Measurements from ENCODE around the gene PPP1R12B. TPM values are rescaled to one million over a fixed set of nuclear protein-coding genes. Genes with fewer than 3 reads are reported as not detected.
A peak's percentile ranks its signal among the peaks of the same experiment; 100 is the strongest.
"Not testable (repeated sequence)": the region's sequence is repeated elsewhere in the genome, so short reads cannot be mapped to it uniquely, and the experiment has no call there.

The PPP1R12B gene
- total RNA-seq, 4 donors from 2014 or later: 747 to 1,375 (median 979) TPM

GRCh38 chr1:202381867-202382266, 33.4 kb downstream of the PPP1R12B start:
- H3K4me3 ChIP-seq, H3K9me3 ChIP-seq, H3K27me3 ChIP-seq, H3K36me3 ChIP-seq, ATAC-seq, H3K4me1 ChIP-seq, H3K27ac ChIP-seq: not testable (repeated sequence)
- 95% methylated on average over 4 of the region's 4 CpGs; no CpG with 5 or more reads in 1 of the 2 donors for WGBS, 2 donors (ENCODE audit: low coverage in 1 of 2)

DNA sequence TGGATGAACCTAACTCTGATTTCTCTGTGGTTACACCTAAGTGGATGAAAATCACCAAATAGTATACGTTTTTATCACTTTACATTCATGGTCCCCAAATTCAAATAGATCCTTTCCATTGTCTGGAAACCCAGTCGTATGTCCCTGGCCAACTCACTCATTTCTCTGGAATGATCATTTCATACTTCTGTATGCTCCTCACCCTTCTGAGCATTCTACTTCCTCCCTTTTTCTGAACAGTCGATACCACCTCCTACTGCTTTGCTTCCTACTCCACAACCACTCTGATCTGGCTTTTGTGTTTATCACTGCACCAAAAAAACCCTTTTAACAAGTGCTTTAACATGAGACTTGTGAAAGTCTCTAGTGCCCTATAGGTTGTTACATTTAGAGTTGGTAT, 47.3 kb downstream of the PPP1R12B start:
- not testable (repeated sequence) for H3K27ac ChIP-seq, ATAC-seq, H3K9me3 ChIP-seq, H3K36me3 ChIP-seq, H3K4me3 ChIP-seq, H3K27me3 ChIP-seq
- peaks cover 0 to 28% (median 0%) of the 10 kb centered on the region in 3 donors for H3K4me1 ChIP-seq
- WGBS, 2 donors (ENCODE audit: low coverage in 1 of 2): 47 to 62% methylated on average over 3 of the region's 3 CpGs

DNA sequence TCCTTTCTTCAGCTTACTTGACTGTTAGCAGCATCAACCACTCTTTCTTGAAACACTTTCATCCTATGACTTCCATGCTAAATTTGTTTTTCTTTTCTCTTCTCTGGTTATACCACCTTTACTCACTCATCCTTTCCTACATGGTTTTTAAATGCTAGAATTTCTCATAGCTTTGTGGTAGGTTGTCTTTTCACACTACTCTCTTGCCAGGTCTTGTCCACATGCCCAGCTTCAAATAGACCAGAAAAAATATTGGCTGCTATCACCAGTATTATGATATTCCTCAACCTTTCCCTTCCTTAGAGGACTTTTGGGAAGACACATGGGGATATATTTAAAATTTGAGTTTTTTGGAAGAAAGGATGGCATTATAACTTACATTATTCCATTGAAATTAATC, 48.8 kb downstream of the PPP1R12B start:
- no peak overlapping the region for H3K4me3 ChIP-seq
- no peaks in the 10 kb centered on the region for H3K9me3 ChIP-seq
- ATAC-seq: no peak
- peaks cover 0 to 28% (median 1%) of the 10 kb centered on the region in 3 donors for H3K4me1 ChIP-seq
- no peak overlapping the region for H3K27ac ChIP-seq
- no peaks in the 10 kb centered on the region for H3K36me3 ChIP-seq
- no peaks in the 10 kb centered on the region for H3K27me3 ChIP-seq
- no peak for TF ChIP-seq EP300 (IDR thresholded peaks at IDR 0.05)
- TF ChIP-seq, protein P1, sequence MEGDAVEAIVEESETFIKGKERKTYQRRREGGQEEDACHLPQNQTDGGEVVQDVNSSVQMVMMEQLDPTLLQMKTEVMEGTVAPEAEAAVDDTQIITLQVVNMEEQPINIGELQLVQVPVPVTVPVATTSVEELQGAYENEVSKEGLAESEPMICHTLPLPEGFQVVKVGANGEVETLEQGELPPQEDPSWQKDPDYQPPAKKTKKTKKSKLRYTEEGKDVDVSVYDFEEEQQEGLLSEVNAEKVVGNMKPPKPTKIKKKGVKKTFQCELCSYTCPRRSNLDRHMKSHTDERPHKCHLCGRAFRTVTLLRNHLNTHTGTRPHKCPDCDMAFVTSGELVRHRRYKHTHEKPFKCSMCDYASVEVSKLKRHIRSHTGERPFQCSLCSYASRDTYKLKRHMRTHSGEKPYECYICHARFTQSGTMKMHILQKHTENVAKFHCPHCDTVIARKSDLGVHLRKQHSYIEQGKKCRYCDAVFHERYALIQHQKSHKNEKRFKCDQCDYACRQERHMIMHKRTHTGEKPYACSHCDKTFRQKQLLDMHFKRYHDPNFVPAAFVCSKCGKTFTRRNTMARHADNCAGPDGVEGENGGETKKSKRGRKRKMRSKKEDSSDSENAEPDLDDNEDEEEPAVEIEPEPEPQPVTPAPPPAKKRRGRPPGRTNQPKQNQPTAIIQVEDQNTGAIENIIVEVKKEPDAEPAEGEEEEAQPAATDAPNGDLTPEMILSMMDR (IDR thresholded peaks at IDR 0.05): no peak
- no peak for TF ChIP-seq POLR2AphosphoS5 (IDR thresholded peaks at IDR 0.05)
- TF ChIP-seq POLR2A (IDR thresholded peaks at IDR 0.05): no peak

DNA sequence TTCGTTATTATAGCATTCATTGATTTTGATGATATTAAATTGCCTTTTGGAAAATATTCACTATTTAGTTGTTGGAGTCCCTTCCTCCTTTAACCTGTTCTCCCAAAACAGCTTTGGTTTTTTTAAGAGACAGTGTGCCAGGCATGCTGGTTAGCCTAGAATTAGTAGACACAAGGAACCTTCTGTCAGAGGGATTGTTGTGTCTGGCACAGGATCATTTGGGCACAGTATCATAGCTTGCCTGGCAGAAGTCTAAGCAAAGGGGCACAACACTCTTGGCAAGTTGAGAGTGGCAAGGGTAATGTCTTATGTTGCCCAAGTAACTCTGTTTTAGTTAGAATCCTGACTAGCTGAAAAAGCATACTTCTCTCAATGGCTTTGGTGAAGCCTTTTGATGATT, 49.9 kb downstream of the PPP1R12B start:
- H3K4me3 ChIP-seq, H3K36me3 ChIP-seq, ATAC-seq, H3K27ac ChIP-seq, H3K9me3 ChIP-seq, H3K27me3 ChIP-seq: not testable (repeated sequence)
- H3K4me1 ChIP-seq: peaks cover 0 to 28% (median 3%) of the 10 kb centered on the region in 3 donors
- WGBS, 2 donors (ENCODE audit: low coverage in 1 of 2): 82 to 83% methylated on average over 1 of the region's 1 CpG

DNA sequence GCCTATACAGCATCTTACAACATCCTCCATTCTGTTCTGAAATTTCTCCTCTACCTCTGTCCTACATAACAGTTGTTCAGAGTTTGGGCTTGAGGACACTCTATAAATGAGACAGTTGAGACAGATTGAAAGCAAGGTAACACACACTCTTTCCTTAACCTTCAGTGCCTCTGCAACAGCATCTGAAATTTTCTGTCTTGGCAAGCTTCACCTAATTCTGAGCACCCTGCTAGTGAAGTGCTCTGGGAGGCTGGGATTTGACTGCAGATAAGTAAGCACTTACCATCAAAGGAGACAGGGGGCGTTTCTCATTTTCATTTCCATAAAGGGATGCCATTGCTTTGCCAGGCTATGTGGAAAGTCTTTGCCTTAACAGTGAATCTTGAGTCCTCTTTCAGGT, 53.3 kb downstream of the PPP1R12B start:
- whole genome bisulfite sequencing, 2 donors (ENCODE audit: low coverage in 1 of 2): no CpG with 5 or more reads among the region's 1 CpG
- not testable (repeated sequence) for H3K27ac ChIP-seq, H3K9me3 ChIP-seq, ATAC-seq, H3K36me3 ChIP-seq, H3K4me3 ChIP-seq, H3K27me3 ChIP-seq
- peaks cover 0 to 31% (median 5%) of the 10 kb centered on the region in 3 donors for H3K4me1 ChIP-seq

- H3K27me3 ChIP-seq, H3K4me3 ChIP-seq, ATAC-seq, H3K9me3 ChIP-seq, H3K27ac ChIP-seq, H3K36me3 ChIP-seq: not testable (repeated sequence)
- peaks cover 0 to 27% (median 7%) of the 10 kb centered on the region in 3 donors for H3K4me1 ChIP-seq
- WGBS, 2 donors (ENCODE audit: low coverage in 1 of 2): 83% methylated on average over 2 of the region's 2 CpGs
Observed at GRCh38 chr1:202403381-202403780, 54.9 kb downstream of the PPP1R12B start.

DNA sequence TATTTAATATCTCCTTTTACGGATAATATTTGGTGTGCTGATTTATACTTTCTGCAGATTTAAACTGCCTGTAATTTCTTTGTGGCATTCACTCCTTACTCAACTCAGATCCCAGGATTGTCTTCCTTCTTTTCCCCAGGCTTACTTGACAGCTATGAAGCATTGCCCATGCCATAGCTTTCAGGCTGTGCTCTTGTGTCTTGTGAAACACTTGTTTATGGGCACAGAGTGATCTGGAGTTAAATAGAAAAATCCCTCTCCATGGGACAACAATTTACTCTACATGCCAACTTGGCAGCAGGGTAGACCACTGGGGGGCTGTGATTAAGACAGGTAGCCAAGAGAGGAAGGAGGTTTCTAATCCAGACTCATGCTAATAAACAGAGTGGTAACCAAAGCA, 57.4 kb downstream of the PPP1R12B start:
- H3K4me3 ChIP-seq: no peak overlapping the region
- WGBS, 2 donors (ENCODE audit: low coverage in 1 of 2): 96 to 100% methylated on average over 1 of the region's 1 CpG
- H3K4me1 ChIP-seq: peaks cover 4 to 37% (median 7%) of the 10 kb centered on the region in 3 donors
- H3K27ac ChIP-seq: peak overlapping the region in 2 of 4 donors; percentile 35 to 39
- ATAC-seq: peak; percentile 74
- H3K27me3 ChIP-seq: no peaks in the 10 kb centered on the region
- TF ChIP-seq, protein P1 (IDR thresholded peaks at IDR 0.05): no peak
- TF ChIP-seq POLR2AphosphoS5 (IDR thresholded peaks at IDR 0.05): peak; percentile 67
- H3K36me3 ChIP-seq: no peaks in the 10 kb centered on the region
- H3K9me3 ChIP-seq: no peaks in the 10 kb centered on the region

- 46 to 54% methylated on average over 2 of the region's 2 CpGs for WGBS, 2 donors (ENCODE audit: low coverage in 1 of 2)
- H3K36me3 ChIP-seq, ATAC-seq: not testable (repeated sequence)
Observed at GRCh38 chr1:202406896-202407295, 58.4 kb downstream of the PPP1R12B start.

GRCh38 chr1:202407378-202407777, 58.9 kb downstream of the PPP1R12B start:
- WGBS, 2 donors (ENCODE audit: low coverage in 1 of 2): 67 to 71% methylated on average over 1 to 2 of the region's 2 CpGs
- Histone ChIP-seq H3K4me1 (peaks cover 5 to 51% (median 9%) of the 10 kb centered on the region in 3 donors), H3K27ac (peak overlapping the region in 1 of 4 donors; percentile 17)
- not testable (repeated sequence) for ATAC-seq, H3K27me3 ChIP-seq, H3K4me3 ChIP-seq, H3K36me3 ChIP-seq, H3K9me3 ChIP-seq

More at GRCh38 chr1:202406896-202407295, 58.4 kb downstream of the PPP1R12B start:
- not testable (repeated sequence) for H3K9me3 ChIP-seq, H3K4me3 ChIP-seq, H3K27me3 ChIP-seq
- H3K27ac ChIP-seq: peak overlapping the region in 1 of 4 donors; percentile 17
- peaks cover 7 to 47% (median 9%) of the 10 kb centered on the region in 3 donors for H3K4me1 ChIP-seq

- H3K4me3 ChIP-seq, H3K36me3 ChIP-seq, ATAC-seq, H3K27me3 ChIP-seq, H3K9me3 ChIP-seq: not testable (repeated sequence)
- Histone ChIP-seq H3K4me1 (peaks cover 4 to 51% (median 9%) of the 10 kb centered on the region in 3 donors), H3K27ac (peak overlapping the region in 1 of 4 donors; percentile 40)
- 69 to 100% methylated on average over 1 to 2 of the region's 2 CpGs for WGBS, 2 donors (ENCODE audit: low coverage in 1 of 2)
Observed at GRCh38 chr1:202410251-202410650, 61.8 kb downstream of the PPP1R12B start.

DNA sequence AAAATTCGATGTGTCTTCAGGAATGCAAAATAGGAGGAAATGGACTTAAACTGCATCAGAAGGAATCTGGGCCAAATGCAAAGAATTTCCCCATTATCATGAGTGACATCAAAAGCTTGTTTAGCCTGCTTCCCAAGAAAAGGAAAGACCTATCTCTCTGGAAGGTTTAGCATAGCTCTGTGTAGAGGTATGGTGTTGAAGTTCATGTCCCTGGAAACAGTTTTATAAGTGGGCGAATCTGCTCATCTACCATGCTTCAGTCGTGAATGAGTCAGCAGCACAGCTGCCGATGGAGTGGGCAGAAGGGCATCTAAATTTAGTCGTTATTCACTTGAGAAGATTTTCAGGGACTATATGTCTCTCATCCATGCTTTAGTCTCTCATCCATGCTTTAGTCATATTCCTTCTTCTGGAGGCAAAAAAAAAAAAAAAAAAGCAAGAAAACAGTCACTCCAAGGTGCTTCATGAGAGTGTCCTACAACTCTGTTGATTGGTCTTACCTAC, 62.4 kb downstream of the PPP1R12B start:
- Histone ChIP-seq H3K4me1 (peaks cover 3 to 44% (median 9%) of the 10 kb centered on the region in 3 donors), H3K27ac (peak overlapping the region in 1 of 4 donors; percentile 40)
- WGBS, 2 donors (ENCODE audit: low coverage in 1 of 2): 30 to 35% methylated on average over 4 to 5 of the region's 5 CpGs
- not testable (repeated sequence) for ATAC-seq, H3K27me3 ChIP-seq, H3K9me3 ChIP-seq, H3K36me3 ChIP-seq, H3K4me3 ChIP-seq

Measured in gastroesophageal sphincter (tissue), 4 donors.